ENCODE results near the gene MEP1A.
"Not testable (repeated sequence)": the region's sequence is repeated elsewhere in the genome, so short reads cannot be mapped to it uniquely, and the experiment has no call there.

Gene MEP1A

DNA sequence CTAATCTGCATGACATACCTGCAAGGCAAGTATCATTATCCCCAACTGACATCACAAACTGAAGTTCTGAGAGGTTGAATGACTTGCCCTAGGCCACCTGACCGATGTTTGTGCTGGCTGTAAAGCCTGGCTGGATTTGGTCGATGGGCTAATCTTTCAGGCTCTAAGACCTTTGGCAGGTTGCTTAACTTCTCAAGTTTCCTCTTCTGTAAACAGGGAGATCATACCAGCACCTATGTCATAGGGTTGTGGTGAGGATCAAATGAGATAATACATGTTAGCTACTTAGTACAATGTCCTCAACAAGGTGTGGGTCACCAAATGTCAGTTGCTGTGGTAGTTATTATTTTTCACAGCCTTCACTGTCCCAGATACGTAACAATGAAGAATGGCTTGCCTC lies 32.3 kb upstream of the MEP1A start:
- DNase-seq (ENCODE audit: low read depth, low spot score), result no peak
- POLR2A ChIA-PET, result no interaction called here
- no peak overlapping the region for H3K4me3 ChIP-seq (ENCODE audit: low read depth, low read length)
- TF ChIP-seq CTCF (IDR thresholded peaks at IDR 0.05; ENCODE audit: insufficient read depth, low read length, missing control alignments), result no peak
- CTCF ChIA-PET, result no interaction called here

DNA sequence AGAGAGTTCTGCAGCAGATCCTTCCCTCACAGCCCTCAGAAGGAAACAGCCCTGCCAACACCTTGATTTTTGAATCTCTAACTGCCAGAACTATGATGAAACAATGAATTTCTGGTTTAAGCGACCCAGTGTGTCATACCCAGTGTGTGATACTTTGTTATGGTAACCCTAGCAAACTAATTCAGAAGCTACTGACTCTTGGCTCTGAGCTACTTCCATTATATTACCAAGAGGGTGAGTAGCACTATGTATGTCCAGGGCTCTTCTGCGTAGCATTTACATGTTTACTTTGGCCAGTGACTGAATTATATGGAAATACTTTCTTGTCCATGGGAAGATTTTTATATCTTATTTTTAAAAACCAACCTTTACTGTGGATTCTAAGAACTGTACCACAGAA lies 29.7 kb upstream of the MEP1A start:
- no peak for TF ChIP-seq CTCF (IDR thresholded peaks at IDR 0.05; ENCODE audit: insufficient read depth, low read length, missing control alignments)
- POLR2A ChIA-PET, result no interaction called here
- no peak overlapping the region for H3K4me3 ChIP-seq (ENCODE audit: low read depth, low read length)
- CTCF ChIA-PET, result no interaction called here
- DNase-seq (ENCODE audit: low read depth, low spot score), result no peak

DNA sequence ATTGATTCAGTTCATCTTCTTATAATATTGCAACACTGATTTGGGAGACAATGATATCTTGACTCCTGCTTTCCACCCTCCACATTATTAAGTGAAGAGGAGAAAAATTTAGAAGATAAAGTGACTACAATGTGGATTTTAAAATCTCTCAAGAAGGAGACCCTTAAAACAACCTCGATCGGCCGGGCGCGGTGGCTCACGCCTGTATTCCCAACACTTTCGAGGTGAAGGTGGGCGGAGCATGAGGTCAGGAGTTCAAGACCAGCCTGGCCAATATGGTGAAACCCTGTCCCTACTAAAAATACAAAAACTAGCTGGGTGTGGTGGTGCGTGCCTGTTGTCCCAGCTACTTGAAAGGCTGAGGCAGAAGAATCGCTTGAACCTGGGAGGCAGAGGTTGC lies 28.9 kb upstream of the MEP1A start:
- H3K4me3 ChIP-seq (ENCODE audit: low read depth, low read length); DNase-seq (ENCODE audit: low read depth, low spot score); POLR2A ChIA-PET; CTCF ChIA-PET: not testable (repeated sequence)

DNA sequence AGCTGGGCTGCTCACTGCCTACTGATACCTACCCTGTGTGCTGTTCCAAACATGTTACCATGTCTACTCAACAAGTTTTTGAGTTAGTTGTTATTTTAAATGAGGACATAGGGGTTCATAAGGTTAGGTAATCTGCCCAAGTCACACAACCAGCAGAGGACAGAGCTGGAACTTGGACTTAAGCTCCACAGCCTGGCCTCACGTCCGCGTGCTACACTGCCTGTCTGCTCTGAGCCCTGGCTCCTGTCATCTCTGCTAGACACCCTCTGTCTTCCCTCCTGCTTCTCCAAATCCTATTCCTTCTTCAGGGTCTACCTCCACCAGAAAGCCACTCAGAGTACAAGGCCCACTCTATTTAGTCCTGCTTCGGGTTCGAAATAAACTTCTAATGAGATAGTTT lies 28.2 kb upstream of the MEP1A start:
- H3K4me3 ChIP-seq (ENCODE audit: low read depth, low read length), result no peak overlapping the region
- POLR2A ChIA-PET, result no interaction called here
- CTCF ChIA-PET, result no interaction called here
- DNase-seq (ENCODE audit: low read depth, low spot score), result no peak
- no peak for TF ChIP-seq CTCF (IDR thresholded peaks at IDR 0.05; ENCODE audit: insufficient read depth, low read length, missing control alignments)

- ChIA-PET POLR2A (no interaction called here), CTCF (no interaction called here)
- DNase-seq (ENCODE audit: low read depth, low spot score), result no peak
These were observed 21.2 kb upstream of the MEP1A start for GRCh38 chr6:46772016-46772415.

DNA sequence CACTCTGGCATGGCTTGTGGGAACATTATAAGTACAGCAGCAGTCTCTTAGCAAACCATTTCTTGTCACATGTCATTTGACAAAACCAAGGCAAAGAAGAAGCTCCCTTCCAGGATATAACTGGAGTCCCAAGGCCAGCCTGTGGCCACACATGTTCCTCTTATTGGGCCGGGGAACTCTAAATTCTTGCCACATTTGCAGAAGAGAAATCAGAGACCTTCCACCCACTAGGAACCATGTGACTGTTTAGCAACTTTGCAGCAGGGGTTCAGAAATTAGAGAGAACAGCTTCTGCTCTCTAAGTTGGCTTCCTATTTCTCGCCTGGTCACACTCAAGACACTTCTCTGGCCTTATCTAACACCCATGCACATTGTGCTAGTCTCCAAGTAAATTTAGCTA lies 20.4 kb upstream of the MEP1A start:
- H3K4me3 ChIP-seq (ENCODE audit: low read depth, low read length), result no peak overlapping the region
- ChIA-PET CTCF (no interaction called here), POLR2A (no interaction called here)
- no peak for DNase-seq (ENCODE audit: low read depth, low spot score)
- no peak for TF ChIP-seq CTCF (IDR thresholded peaks at IDR 0.05; ENCODE audit: insufficient read depth, low read length, missing control alignments)

More at GRCh38 chr6:46772016-46772415, 21.2 kb upstream of the MEP1A start:
- TF ChIP-seq CTCF (IDR thresholded peaks at IDR 0.05; ENCODE audit: insufficient read depth, low read length, missing control alignments), result no peak
- H3K4me3 ChIP-seq (ENCODE audit: low read depth, low read length), result no peak overlapping the region

- no peak for TF ChIP-seq CTCF (IDR thresholded peaks at IDR 0.05; ENCODE audit: insufficient read depth, low read length, missing control alignments)
- no peak overlapping the region for H3K4me3 ChIP-seq (ENCODE audit: low read depth, low read length)
- no peak for DNase-seq (ENCODE audit: low read depth, low spot score)
- ChIA-PET POLR2A (no interaction called here), CTCF (no interaction called here)
These were observed 19.9 kb upstream of the MEP1A start for GRCh38 chr6:46773201-46773855.

DNA sequence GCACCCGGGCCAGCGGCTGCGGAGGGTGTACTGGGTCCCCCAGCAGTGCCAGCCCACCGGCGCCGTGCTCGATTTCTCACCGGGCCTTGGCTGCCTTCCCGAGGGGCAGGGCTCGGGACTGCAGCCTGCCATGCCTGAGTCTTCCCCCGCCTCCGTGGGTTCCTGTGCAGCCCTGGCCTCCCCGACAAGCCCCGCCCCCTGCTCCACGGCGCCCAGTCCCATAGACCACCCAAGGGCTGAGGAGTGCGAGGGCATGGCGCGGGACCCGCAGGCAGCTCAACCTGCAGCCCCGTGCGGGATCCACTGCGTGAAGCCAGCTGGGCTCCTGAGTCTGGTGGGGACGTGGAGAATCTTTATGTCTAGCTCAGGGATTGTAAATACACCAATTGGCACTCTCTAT lies 18.5 kb upstream of the MEP1A start:
- CTCF ChIA-PET; POLR2A ChIA-PET; H3K4me3 ChIP-seq (ENCODE audit: low read depth, low read length); DNase-seq (ENCODE audit: low read depth, low spot score): not testable (repeated sequence)
